Mesenchymal stem cell (in vitro differentiated cells and primary cell): Measurements from ENCODE around the gene SCUBE1.

ENCODE experiments used
- DNase-seq: peaks from one replicate; pipeline ENCODE4 v3.0.0-alpha.2; 2013
- H2AFZ ChIP-seq: one replicate; pipeline ENCODE4 v1.6.1; 2013; ENCODE audit warnings: low read depth, mild to moderate bottlenecking, control low read depth, inconsistent platforms, low read length, moderate library complexity
- H2AK5ac ChIP-seq: 2 replicates; pipeline ENCODE4 v1.6.1; 2013; ENCODE audit warnings: low read length, moderate library complexity, mild to moderate bottlenecking, inconsistent platforms; ENCODE audit not compliant: severe bottlenecking
- H2BK120ac ChIP-seq: one replicate; pipeline ENCODE4 v1.6.1; 2013; ENCODE audit warnings: low read depth, mild to moderate bottlenecking, inconsistent platforms, low read length, moderate library complexity
- H2BK12ac ChIP-seq, 2 experiments: one replicate each; pipeline ENCODE4 v1.6.1; 2013; ENCODE audit warnings: inconsistent platforms in 2 of 2, low read length in 2 of 2, mild to moderate bottlenecking in 2 of 2, moderate library complexity in 2 of 2, control low read depth in 1 of 2
- H2BK15ac ChIP-seq: one replicate; pipeline ENCODE4 v1.6.1; 2013; ENCODE audit warnings: mild to moderate bottlenecking, low read depth, inconsistent platforms; ENCODE audit not compliant: poor library complexity, severe bottlenecking
- H2BK5ac ChIP-seq: 2 replicates; pipeline ENCODE4 v1.6.1; 2013; ENCODE audit warnings: low read depth, mild to moderate bottlenecking, low read length, control low read depth, inconsistent platforms; ENCODE audit not compliant: poor library complexity, severe bottlenecking
- H3K14ac ChIP-seq, 2 experiments: one replicate each; pipeline ENCODE4 v1.6.1; 2013; ENCODE audit warnings: inconsistent platforms in 2 of 2, low read length in 2 of 2, control low read depth in 1 of 2, mild to moderate bottlenecking in 1 of 2, moderate library complexity in 1 of 2
- H3K18ac ChIP-seq, 2 experiments: one replicate each; pipeline ENCODE4 v1.6.1; 2013; ENCODE audit warnings: inconsistent platforms in 2 of 2, low read length in 2 of 2, control low read depth in 1 of 2, low read depth in 1 of 2, mild to moderate bottlenecking in 1 of 2
- H3K23ac ChIP-seq, 2 experiments: one replicate each; pipeline ENCODE4 v1.6.1; 2013; ENCODE audit warnings: inconsistent platforms in 2 of 2, low read length in 2 of 2, mild to moderate bottlenecking in 2 of 2, moderate library complexity in 2 of 2, control low read depth in 1 of 2
- H3K27ac ChIP-seq: 2 replicates; pipeline ENCODE4 v1.5.1; 2013; ENCODE audit warnings: mild to moderate bottlenecking, moderate library complexity, low read length, control low read depth, inconsistent platforms; ENCODE audit not compliant: poor library complexity, severe bottlenecking
- H3K27me3 ChIP-seq, 2 experiments: 2 replicates each; pipeline versions ENCODE4 v1.6.1 to v1.7.0; 2013; ENCODE audit warnings: low read length in 2 of 2, mild to moderate bottlenecking in 2 of 2, moderate library complexity in 2 of 2, control low read depth in 1 of 2, inconsistent platforms in 1 of 2; ENCODE audit not compliant: control insufficient read depth in 1 of 2, insufficient read depth in 1 of 2
- H3K36me3 ChIP-seq, 2 experiments: 2 replicates each; pipeline versions ENCODE4 v1.6.1 to v1.7.0; 2013; ENCODE audit warnings: low read length in 2 of 2, control low read depth in 1 of 2, inconsistent platforms in 1 of 2, low read depth in 1 of 2, mild to moderate bottlenecking in 1 of 2; ENCODE audit not compliant: insufficient read depth in 2 of 2, control insufficient read depth in 1 of 2
- H3K4ac ChIP-seq, 2 experiments: one replicate each; pipeline ENCODE4 v1.6.1; 2013; ENCODE audit warnings: inconsistent platforms in 2 of 2, low read length in 2 of 2, mild to moderate bottlenecking in 2 of 2, moderate library complexity in 2 of 2, control low read depth in 1 of 2, low read depth in 1 of 2
- H3K4me1 ChIP-seq: 2 replicates; pipeline ENCODE4 v1.6.1; 2013; ENCODE audit warnings: low read depth, low read length, control low read depth; ENCODE audit not compliant: control insufficient read depth, insufficient read depth
- H3K4me2 ChIP-seq: 2 replicates; pipeline ENCODE4 v1.6.1; 2013; ENCODE audit warnings: low read length, mild to moderate bottlenecking, inconsistent platforms; ENCODE audit not compliant: poor library complexity, severe bottlenecking
- H3K4me3 ChIP-seq, 2 experiments: 2 replicates each; pipeline versions ENCODE4 v1.5.1 to v1.7.0; 2013; ENCODE audit warnings: low read length in 2 of 2, mild to moderate bottlenecking in 2 of 2, control low read depth in 1 of 2, low read depth in 1 of 2; ENCODE audit not compliant: insufficient read depth in 1 of 2
- H3K79me1 ChIP-seq: replicated peaks from 2 replicates; pipeline ENCODE4 v1.6.1; 2013; ENCODE audit warnings: mild to moderate bottlenecking, control low read depth, low read length, inconsistent platforms; ENCODE audit not compliant: poor library complexity, severe bottlenecking
- H3K9ac ChIP-seq: 2 replicates; pipeline ENCODE4 v1.7.0; 2013; ENCODE audit warnings: mild to moderate bottlenecking, low read length, moderate library complexity
- H3K9me3 ChIP-seq: 2 replicates; pipeline ENCODE4 v1.7.0; 2013; ENCODE audit warnings: mild to moderate bottlenecking, low read length; ENCODE audit not compliant: control insufficient read depth
- H4K8ac ChIP-seq: one replicate; pipeline ENCODE4 v1.6.1; 2013; ENCODE audit warnings: inconsistent platforms, mild to moderate bottlenecking, low read length, moderate library complexity
- H4K91ac ChIP-seq: one replicate; pipeline ENCODE4 v1.6.1; 2013; ENCODE audit warnings: mild to moderate bottlenecking, low read length, inconsistent platforms
- WGBS: methylation state at CpG from one replicate; pipeline ENCODE4 v1.1.7; 2013; ENCODE audit warnings: mixed read lengths; 5-methylcytosine and 5-hydroxymethylcytosine counted together

Gene SCUBE1

GRCh38 chr22:43337946-43338345, 5.2 kb downstream of the SCUBE1 start:
- Histone ChIP-seq H4K8ac (no peak overlapping the region), H3K9me3 (no peaks in the 10 kb centered on the region), H3K4me3 (no peak overlapping the region), H3K23ac (no peak overlapping the region), H3K36me3 (no peaks in the 10 kb centered on the region), H2BK5ac (no peak overlapping the region), H3K4me1 (peaks cover 2% of the 10 kb centered on the region), H4K91ac (no peak overlapping the region), H3K9ac (no peak overlapping the region), H3K14ac (no peak overlapping the region), H2AK5ac (no peak overlapping the region), H3K18ac (no peak overlapping the region), H2BK15ac (no peak overlapping the region), H3K4ac (no peak overlapping the region), H3K27me3 (peaks cover 61 to 79% of the 10 kb centered on the region in 2 experiments), H2BK12ac (no peak overlapping the region), H2AFZ (no peak overlapping the region), H3K79me1 (no peaks in the 10 kb centered on the region), H2BK120ac (no peak overlapping the region), H3K4me2 (no peak overlapping the region), H3K27ac (no peak overlapping the region)
- DNase-seq: no peak
- 88% methylated on average over 3 of the region's 3 CpGs for WGBS

- H4K91ac ChIP-seq: no peak overlapping the region
- peaks cover 2% of the 10 kb centered on the region for H3K4me1 ChIP-seq
- H3K79me1 ChIP-seq: no peaks in the 10 kb centered on the region
- DNase-seq: no peak
- no peak overlapping the region for H3K18ac ChIP-seq
- WGBS: 83% methylated on average over 11 of the region's 11 CpGs
- H3K23ac ChIP-seq: no peak overlapping the region
- H3K9ac ChIP-seq: no peak overlapping the region
- H2BK5ac ChIP-seq: no peak overlapping the region
- H2AK5ac ChIP-seq: no peak overlapping the region
- peaks cover 65 to 82% of the 10 kb centered on the region in 2 experiments for H3K27me3 ChIP-seq
- H3K27ac ChIP-seq: no peak overlapping the region
- no peak overlapping the region for H3K4me2 ChIP-seq
- H2AFZ ChIP-seq: no peak overlapping the region
- H4K8ac ChIP-seq: no peak overlapping the region
- no peaks in the 10 kb centered on the region for H3K9me3 ChIP-seq
- no peaks in the 10 kb centered on the region for H3K36me3 ChIP-seq
- no peak overlapping the region for H2BK120ac ChIP-seq
- no peak overlapping the region for H3K14ac ChIP-seq
- H3K4me3 ChIP-seq: no peak overlapping the region
- H2BK12ac ChIP-seq: no peak overlapping the region
- H3K4ac ChIP-seq: no peak overlapping the region
- no peak overlapping the region for H2BK15ac ChIP-seq
These were observed 5.8 kb downstream of the SCUBE1 start for GRCh38 chr22:43337385-43337784.

GRCh38 chr22:43334378-43334777, 8.8 kb downstream of the SCUBE1 start:
- H3K27me3 ChIP-seq: peaks cover 41 to 82% of the 10 kb centered on the region in 2 experiments
- H2BK120ac ChIP-seq: no peak overlapping the region
- no peak overlapping the region for H2BK12ac ChIP-seq
- no peak overlapping the region for H3K14ac ChIP-seq
- no peaks in the 10 kb centered on the region for H3K36me3 ChIP-seq
- no peak overlapping the region for H3K4ac ChIP-seq
- H4K8ac ChIP-seq: no peak overlapping the region
- H2BK15ac ChIP-seq: no peak overlapping the region
- no peaks in the 10 kb centered on the region for H3K4me1 ChIP-seq
- H3K23ac ChIP-seq: no peak overlapping the region
- H3K4me2 ChIP-seq: no peak overlapping the region
- no peak overlapping the region for H3K9ac ChIP-seq
- H3K18ac ChIP-seq: no peak overlapping the region
- H2BK5ac ChIP-seq: no peak overlapping the region
- H3K4me3 ChIP-seq: no peak overlapping the region
- H3K79me1 ChIP-seq: no peaks in the 10 kb centered on the region
- no peaks in the 10 kb centered on the region for H3K9me3 ChIP-seq
- H4K91ac ChIP-seq: no peak overlapping the region
- DNase-seq: no peak
- 87% methylated on average over 4 of the region's 4 CpGs for WGBS
- no peak overlapping the region for H2AFZ ChIP-seq
- no peak overlapping the region for H2AK5ac ChIP-seq
- no peak overlapping the region for H3K27ac ChIP-seq

DNA sequence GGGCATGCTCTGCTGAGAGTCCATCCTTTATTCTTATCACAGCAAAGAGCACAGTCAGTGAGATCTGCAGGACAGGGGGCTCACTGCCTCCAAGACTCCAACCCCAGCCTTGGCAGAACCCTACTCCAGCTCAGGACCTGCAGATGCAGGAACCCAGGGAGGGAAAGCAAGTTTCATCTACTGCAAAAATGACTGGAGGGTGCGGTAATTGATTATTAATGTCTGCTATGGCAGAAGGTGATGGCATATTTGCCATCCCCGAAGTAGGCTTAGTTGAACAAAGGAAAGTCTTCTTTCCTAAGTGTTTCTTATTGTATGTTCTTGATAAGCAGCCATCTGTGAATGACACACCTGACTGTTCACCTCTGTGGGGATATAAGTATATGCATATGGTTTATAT, 9.2 kb downstream of the SCUBE1 start:
- no peak overlapping the region for H3K14ac ChIP-seq
- H4K91ac ChIP-seq: no peak overlapping the region

More for the DNA sequence above, 9.2 kb downstream of the SCUBE1 start:
- no peak overlapping the region for H4K8ac ChIP-seq
- no peak overlapping the region for H3K27ac ChIP-seq
- no peaks in the 10 kb centered on the region for H3K9me3 ChIP-seq
- no peak overlapping the region for H3K4ac ChIP-seq
- H2BK5ac ChIP-seq: no peak overlapping the region
- no peak overlapping the region for H2AFZ ChIP-seq
- peaks cover 41 to 78% of the 10 kb centered on the region in 2 experiments for H3K27me3 ChIP-seq
- no peak overlapping the region for H3K18ac ChIP-seq
- no peak overlapping the region for H3K9ac ChIP-seq
- no peak overlapping the region for H2BK120ac ChIP-seq
- no peak for DNase-seq
- H2BK12ac ChIP-seq: no peak overlapping the region
- H3K23ac ChIP-seq: no peak overlapping the region
- H2AK5ac ChIP-seq: no peak overlapping the region
- no peaks in the 10 kb centered on the region for H3K79me1 ChIP-seq
- no peak overlapping the region for H3K4me2 ChIP-seq
- no peaks in the 10 kb centered on the region for H3K4me1 ChIP-seq
- H2BK15ac ChIP-seq: no peak overlapping the region
- 65% methylated on average over 2 of the region's 2 CpGs for WGBS
- H3K4me3 ChIP-seq: no peak overlapping the region
- H3K36me3 ChIP-seq: no peaks in the 10 kb centered on the region
